IPS DF 19.7 (cell line): ENCODE results near the gene SASH3.

Experiments used
- DNase-seq: peaks from one replicate; pipeline ENCODE4 v3.0.0-alpha.2; 2013; ENCODE audit warnings: low read depth, low spot score

SASH3 gene

DNA sequence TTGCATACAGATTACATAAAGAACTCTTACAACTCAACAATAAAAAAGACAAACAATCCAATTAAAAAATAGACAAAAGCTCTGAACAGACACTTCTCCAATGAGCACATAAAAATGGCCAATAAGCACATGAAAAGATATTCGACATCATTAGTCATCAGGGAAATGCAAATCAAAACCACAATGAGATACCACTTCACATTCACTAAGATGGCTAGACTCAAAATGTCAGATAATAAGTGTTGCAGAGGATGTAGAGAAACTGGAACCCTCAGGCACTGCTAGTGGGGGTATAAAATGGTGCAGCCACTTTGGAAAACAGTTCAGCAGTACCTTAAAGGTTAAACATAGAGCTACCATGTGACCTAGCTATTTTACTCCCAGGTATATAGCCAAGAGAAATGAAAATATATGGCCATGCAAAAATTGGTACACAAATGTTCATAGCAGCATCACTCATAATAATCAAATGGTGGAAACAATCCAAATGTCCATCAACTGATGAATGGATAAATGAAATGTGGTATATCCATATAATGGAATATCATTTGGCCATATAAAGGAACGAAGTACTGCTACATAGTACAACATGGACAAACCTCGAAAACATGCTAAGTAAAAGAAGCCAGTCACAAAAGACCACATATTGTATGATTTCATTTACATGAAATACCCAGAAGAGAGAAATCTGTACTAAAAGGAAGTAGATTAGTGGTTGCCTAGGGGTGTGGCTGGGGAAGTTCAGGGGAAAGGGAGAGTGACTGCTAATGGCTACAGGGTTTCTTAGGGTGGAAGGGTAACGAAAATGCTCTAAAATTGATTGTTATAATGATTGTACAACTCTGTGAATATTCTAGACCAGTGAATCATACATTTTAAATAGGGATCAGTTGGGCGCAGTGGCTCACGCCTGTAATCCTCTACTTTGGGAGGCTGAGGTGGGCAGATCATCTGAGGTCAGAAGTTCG is 29.4 kb downstream of the SASH3 start:
- DNase-seq: no peak

DNA sequence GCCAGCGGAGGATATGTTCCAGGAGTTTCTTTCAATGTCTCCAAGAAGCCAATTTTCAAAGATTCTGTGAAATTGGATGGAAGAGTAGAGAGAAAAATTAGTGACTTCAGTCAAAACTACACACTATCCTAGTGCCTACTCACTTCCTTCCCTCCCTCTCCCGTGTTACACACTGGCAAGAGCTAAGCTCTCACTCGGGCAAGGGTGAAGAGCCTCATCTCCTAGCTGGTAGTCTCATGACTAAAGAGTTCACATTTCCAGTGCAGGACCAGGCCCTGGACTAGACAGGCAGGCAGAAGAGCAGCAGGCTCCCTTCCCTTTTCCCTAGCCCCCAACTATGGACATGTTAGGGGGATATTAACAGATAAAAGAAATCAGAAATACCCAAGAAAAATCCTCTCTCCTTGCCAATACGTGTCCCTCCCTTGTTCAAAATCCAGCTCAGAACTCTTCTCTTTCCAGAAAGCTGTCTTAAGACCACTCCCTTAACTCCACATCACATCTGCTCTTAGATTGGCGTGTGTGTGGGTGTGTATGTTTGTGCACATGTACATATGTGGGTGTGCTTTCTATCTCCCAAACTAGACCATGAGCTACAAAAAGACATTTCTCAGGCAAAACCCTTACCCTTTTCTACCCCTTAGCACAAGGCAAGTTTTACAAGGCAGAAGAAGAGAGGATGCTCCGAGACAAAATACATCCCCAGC is 34.1 kb downstream of the SASH3 start:
- DNase-seq: no peak

DNA sequence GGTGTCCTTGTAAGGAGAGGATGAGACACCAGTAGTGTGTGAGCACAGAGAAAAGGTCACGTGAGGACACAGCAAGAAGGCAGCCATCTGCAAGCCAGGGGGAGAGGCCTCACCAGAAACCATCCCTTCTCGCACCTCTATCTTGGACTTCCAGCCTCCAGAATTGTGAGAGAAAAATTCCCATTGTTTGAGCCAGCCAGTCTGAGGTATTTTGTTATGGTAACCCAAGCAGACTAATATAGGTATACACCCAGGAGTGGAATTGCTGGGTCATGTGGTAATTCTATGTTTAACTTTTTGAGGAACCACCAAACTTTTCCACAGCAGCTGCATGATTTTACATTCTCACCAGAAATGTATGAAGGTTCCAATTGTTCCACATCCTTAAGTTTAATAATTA is 38.4 kb downstream of the SASH3 start:
- DNase-seq: no peak

DNA sequence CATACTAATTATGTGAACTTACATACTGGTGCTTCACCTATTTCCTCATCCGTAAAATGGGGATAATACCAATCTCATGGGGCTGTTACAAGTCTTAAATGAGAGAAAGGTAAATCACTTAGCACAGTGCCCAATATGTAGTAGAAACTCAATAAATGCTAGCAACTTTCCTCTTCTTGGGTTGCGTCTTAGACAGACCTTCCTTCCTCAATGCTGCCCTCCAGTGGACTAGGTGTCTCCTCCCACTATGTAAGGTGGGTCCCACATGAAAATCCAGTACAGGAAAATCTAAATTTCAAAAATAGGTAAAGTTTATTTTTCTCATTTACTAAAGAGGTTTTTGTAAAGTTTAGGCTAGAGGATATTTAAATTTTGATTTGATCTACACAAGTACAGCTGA is 43.4 kb downstream of the SASH3 start:
- no peak for DNase-seq

DNA sequence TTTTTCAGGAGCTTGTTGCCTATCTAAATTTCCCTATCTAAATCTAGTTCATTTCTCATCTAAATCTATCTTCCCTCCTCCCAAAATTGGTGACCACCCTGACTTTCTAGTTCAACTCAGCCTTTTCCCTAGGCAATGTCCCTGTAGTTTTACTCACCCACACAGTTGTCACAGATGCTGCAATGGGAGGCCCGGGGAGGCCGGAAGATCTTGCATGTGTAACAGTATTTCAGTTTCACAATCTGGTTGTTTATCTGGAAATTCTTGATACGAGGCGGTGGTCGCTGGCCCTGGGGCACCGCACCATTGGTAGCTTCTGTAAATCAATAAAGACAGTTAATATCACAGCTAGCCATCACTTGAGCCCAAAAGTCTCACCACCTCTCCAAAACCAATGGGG is 43.8 kb downstream of the SASH3 start:
- no peak for DNase-seq

DNA sequence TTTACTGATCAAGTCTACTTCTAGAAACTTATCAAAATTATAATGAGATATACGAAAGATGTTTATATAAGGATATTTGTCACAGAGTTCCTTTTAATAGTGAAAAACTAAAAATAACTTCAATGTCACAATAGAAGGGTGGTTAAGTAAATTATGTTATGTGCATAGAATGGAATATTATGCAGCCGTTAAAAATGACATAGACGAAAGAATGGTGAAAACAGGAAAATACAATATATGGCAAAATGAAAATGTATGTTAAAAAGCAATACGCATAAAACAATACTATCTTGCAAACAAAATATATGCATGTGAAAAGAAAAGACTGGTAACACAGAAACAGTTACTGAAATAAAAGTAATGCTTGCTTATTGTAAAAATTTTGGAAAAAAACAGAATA is 44.9 kb downstream of the SASH3 start:
- DNase-seq: no peak

DNA sequence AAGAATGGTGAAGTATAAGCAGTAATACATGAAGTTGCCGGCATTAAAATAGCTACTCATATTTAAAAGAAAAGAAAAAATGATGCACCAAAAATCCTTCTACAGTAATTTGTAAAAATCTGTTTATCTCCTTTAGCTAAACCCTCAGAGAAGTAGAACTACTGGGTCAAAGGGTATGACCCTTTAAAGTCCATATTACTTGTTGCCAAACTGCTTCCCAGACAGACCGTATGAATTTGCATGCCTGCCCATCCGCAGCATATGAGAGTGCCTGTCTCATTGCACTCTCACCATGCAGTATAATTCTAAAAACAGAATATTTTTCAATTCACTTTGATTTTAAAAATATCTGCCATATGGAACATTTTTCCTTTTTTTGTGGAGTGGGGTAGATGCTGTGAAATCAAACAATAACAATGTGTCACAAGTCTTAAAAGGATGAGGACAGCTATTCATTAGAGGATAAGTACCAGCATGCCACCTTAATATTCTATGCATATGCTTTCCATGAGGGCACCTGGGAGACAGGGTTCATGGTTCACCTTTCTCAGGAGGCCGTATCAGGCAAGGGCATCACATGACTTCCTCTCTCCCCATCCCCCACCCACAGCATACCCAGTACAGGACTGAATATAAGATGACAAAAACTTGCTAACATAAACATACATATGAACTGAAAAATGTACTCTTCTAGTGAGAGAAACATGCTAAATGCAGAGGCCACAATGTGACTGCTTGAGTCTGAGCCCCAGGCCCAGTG is 46.2 kb downstream of the SASH3 start:
- DNase-seq: no peak

DNA sequence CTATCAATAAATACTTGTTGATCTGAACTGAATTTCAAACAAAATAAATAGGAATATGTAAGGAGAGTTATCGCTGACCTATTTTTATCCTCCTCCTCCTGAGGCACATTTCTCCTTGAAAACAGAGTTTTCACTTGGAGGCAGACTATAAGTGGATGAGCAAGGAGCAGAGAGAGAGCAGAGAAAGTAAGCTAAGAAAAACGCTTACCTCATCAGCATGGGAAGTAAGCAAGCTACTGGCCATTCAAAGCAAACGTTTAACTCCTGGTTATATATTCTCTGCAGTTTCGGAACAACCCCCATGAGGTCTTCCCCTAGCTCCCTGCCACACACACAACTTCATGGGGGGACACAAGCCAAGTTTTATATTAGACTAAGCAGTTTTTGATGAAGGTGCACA is 50.7 kb downstream of the SASH3 start:
- DNase-seq: no peak

DNA sequence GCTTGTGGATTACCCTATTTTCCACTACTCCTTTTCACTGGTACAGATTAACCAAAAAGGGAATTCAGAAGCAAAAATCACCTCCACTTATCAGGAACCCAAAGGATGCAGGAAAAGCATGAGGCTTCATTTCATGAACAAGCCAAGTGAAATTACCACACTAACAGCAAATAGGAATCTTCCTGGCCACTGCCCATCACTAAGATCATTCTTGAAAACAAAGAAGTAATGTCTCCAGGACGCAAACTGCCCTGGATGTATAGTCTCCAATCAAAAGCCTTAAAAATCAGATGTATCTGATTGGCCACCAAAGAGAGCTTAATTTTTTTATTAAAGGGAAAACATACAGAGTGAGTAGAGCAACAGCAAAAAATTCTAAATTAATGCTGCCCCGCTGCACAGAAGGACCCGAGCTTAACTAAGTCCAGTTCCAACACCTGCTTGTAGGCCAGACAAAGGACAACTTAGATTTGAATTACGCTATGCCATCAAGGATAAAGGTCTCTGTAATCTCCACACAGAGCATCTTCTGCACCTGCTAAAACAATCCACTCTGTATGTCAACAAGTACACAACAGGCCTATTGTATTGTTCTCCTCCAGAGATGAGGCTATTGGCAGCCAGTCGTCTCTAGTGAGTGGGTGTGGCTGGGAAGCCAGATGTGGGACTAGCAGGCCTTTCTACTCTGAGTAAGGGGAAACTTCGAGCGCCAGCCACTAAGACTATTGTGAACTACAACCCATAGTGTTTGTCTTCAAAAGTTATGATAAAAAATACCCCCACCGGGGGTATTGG is 51.5 kb downstream of the SASH3 start:
- no peak for DNase-seq

DNA sequence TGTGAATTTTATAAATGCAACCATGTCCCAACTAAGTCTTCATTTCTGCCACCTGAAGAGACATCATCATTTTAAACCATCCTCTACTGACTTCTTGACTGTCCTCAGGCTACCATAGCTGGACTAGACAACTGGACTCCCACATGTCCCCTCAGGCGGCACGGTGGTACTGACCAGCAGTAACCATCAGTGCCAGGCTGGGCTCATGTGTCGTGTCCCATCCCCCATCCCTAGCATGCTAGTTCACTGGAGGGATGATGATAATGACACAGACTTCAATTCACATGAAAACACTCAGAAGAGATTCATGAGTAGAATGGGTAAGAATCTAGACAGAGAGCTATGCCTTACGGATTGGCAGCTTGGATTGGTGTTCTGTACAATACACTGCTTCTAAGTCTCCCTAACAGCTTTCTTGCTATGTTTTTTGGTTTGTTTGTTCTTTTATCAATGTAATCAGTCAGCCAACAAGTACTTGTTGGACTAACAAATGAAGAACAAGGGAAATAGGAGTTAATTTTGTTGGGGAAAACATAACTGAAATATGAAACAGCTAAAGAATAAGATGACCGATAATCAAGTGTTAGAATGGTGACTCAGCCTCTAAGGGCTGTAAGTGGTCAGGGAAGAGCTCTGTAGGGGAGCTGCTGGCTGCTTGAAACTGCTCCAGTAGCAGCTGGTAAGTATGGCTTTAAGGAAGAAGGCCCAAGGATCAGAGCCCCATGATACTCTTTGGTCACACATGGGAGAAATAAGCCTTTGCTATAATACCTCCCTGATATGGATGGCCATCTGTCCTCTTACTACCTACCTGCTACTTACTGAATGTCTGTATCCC is 53.6 kb downstream of the SASH3 start:
- DNase-seq: no peak

DNA sequence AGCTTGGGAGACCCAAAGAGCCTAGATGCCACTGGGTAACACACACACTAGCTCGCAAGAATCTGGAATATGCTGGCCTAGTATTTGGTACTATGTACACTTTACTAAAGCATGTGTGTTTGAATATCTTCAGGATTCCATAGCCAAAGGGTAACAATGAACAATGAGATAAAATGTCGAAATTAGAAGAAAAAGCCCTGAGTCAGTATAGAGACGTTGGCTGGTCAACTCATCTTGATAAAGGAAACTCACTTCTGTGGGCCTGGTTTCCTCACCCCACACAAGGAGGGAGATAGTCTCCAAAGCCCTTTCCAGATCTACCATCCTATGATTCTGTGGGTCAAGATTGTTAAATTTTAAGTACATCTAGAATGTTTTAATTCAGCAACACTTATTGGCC is 57.1 kb downstream of the SASH3 start:
- DNase-seq: no peak

DNA sequence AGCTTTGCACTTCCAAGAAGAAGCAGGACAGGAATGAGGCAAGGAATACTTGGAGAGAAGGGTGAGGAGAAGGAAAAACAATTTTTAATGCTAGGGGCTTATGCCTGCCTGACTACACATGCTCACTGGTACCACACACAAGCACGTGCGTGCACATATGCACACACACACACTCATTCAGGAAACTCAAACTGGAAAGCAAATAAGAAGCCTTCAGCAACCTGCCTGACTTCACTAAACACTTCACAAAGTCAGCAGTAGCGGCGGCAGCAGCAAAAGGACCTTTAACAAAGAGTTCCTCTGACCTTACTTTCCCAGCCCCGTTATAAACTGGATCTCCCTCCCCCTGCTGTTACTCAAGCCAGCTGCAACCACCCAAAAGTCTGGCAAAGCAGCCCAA is 60.6 kb downstream of the SASH3 start:
- no peak for DNase-seq

DNA sequence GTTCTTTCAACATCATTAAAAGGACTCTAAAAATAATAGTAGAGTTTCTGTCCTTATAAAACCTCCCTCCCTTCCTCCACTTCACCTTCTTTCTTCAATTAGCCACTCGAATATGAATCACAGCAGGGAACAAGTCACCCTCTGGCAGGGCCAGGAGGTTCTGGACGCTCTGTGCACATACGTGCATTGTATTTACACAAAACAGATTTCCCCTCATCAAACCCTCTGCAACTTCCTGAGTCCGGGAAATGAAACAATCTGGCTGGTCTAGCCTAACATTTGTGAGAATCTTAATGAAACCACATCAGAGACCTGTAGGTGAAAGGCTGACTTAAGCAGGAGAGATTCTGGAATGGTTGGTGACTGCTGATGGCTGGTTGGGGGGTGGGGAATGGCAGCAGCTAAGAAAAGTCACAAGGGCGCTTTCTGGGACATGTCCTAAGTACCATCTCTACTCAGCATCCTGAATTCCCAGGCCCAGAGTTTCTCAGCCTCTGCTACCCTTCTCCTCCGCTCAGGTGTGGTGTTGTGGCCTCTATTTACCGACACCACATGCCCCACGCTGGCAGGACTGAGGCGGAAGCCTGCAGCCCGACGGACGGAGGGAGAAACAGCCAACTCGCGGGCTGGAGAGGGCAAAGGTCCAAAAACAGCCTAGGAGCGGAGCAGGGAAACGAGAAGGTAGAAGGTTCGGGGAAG is 62.9 kb downstream of the SASH3 start:
- no peak for DNase-seq

DNA sequence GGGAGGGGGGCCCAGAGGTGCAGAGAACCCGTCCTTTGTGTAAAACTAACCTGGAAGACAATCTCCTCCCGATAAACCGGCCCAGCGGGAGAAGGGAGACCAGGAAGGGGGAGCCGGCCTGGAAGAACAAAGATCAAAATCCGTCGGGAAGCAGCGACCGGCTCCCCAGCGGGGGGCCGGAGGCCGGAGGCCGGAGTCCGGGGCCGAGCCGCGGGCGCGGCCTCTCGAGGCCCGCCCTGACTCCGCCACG is 63.4 kb downstream of the SASH3 start:
- DNase-seq: no peak

DNA sequence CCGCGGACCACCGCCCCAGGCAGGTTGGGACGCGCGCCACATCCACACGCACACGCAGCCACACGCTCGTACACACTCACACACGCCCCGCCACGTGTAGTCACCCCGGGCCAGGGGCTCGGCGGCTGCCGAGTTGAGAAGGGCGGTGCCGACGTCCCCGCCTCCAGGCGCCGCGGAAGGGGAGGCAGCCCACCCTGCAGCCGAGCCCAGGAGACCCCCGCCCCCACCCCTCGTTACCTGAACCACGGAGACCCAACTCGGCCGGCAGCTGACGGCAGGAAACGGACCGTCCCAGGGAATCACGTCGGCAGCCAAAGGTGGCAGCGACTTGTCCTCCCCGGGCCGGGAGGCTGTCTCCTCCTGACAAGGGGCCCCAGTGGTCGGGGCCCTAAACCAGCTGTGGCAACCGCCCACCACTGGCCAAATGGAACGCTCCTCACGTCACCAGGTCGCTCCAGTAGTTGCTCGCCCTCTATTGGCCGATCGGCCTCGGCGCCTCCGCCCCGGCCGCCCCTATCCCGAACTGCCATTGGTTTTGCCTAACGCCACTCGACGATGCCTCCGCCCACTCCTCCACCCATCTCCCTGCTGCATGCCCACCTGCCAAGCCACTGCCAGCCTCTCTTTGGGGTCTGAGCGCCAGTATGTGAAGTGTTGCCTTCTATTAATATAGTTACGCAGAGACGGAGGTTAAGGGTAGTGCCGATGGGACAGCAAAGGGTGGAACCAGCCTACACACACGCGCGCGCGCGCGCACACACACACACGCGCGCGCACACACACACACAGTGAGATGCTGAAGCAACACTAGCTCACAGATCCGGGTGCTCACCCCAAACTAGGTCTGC is 63.9 kb downstream of the SASH3 start, which contains the start of gene ZDHHC9:
Gene ZDHHC9 (minus strand): TSS at position 428 of the 848 bp plus-strand sequence. CDS start 1,941 bp downstream, outside the sequence.
- DNase-seq: peak; percentile 47
